ENCODE data around the gene EPB41L1.

DNA sequence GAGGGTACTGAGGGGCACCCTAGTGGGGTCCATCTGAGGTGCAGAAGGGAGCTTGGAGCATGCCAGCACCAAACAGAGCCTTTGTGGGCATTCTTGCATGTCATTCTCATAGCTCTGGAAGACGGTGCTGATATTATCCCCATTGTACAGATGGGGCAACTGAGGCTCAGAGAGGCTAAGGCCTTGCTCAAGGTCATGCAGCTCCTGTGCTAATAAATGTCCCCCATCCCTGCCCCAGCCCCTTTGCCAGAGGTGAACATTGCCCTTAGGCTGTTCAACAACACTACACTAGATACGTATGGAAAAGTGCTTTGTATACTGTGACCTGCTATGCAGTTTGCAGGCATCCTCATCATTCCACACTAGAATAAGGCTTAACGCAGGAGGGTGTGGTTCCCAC is 5.5 kb upstream of the EPB41L1 start:
- no peak for TF ChIP-seq EP300 (IDR thresholded peaks at IDR 0.05; ENCODE audit: borderline replicate concordance)
- TF ChIP-seq, protein P1, sequence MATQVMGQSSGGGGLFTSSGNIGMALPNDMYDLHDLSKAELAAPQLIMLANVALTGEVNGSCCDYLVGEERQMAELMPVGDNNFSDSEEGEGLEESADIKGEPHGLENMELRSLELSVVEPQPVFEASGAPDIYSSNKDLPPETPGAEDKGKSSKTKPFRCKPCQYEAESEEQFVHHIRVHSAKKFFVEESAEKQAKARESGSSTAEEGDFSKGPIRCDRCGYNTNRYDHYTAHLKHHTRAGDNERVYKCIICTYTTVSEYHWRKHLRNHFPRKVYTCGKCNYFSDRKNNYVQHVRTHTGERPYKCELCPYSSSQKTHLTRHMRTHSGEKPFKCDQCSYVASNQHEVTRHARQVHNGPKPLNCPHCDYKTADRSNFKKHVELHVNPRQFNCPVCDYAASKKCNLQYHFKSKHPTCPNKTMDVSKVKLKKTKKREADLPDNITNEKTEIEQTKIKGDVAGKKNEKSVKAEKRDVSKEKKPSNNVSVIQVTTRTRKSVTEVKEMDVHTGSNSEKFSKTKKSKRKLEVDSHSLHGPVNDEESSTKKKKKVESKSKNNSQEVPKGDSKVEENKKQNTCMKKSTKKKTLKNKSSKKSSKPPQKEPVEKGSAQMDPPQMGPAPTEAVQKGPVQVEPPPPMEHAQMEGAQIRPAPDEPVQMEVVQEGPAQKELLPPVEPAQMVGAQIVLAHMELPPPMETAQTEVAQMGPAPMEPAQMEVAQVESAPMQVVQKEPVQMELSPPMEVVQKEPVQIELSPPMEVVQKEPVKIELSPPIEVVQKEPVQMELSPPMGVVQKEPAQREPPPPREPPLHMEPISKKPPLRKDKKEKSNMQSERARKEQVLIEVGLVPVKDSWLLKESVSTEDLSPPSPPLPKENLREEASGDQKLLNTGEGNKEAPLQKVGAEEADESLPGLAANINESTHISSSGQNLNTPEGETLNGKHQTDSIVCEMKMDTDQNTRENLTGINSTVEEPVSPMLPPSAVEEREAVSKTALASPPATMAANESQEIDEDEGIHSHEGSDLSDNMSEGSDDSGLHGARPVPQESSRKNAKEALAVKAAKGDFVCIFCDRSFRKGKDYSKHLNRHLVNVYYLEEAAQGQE (IDR thresholded peaks at IDR 0.05; ENCODE audit: low read depth), result no peak
- TF ChIP-seq, protein P2, sequence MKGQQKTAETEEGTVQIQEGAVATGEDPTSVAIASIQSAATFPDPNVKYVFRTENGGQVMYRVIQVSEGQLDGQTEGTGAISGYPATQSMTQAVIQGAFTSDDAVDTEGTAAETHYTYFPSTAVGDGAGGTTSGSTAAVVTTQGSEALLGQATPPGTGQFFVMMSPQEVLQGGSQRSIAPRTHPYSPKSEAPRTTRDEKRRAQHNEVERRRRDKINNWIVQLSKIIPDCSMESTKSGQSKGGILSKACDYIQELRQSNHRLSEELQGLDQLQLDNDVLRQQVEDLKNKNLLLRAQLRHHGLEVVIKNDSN (IDR thresholded peaks at IDR 0.05), result no peak
- TF ChIP-seq YY1 (IDR thresholded peaks at IDR 0.05; ENCODE audit: low read depth), result no peak
- no peak for TF ChIP-seq CEBPB (IDR thresholded peaks at IDR 0.05)
- no peak for TF ChIP-seq NFIC (IDR thresholded peaks at IDR 0.05)
- TF ChIP-seq EGR1 (IDR thresholded peaks at IDR 0.05), result no peak
- TF ChIP-seq CREB1 (IDR thresholded peaks at IDR 0.05; ENCODE audit: low read depth), result no peak
- TF ChIP-seq, protein P3, sequence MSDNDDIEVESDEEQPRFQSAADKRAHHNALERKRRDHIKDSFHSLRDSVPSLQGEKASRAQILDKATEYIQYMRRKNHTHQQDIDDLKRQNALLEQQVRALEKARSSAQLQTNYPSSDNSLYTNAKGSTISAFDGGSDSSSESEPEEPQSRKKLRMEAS (IDR thresholded peaks at IDR 0.05), result no peak
- TF ChIP-seq TCF12 (IDR thresholded peaks at IDR 0.05; ENCODE audit: low read depth), result no peak
- no peak for TF ChIP-seq TAF1 (IDR thresholded peaks at IDR 0.05; ENCODE audit: low read depth)

Measured in Ishikawa (cell line).